ENCODE results near the gene NRCAM. TPM values are rescaled to one million over a fixed set of nuclear protein-coding genes. Genes with fewer than 3 reads are reported as not detected.
A peak's percentile ranks its signal among the peaks of the same experiment; 100 is the strongest.

The NRCAM gene
- total and polyA plus RNA-seq, 10 of the 15 experiments (the other 5 are each of a cell fraction or from before 2014, with no cell fraction given), result 0.30 to 2.0 (median 1.0) TPM

DNA sequence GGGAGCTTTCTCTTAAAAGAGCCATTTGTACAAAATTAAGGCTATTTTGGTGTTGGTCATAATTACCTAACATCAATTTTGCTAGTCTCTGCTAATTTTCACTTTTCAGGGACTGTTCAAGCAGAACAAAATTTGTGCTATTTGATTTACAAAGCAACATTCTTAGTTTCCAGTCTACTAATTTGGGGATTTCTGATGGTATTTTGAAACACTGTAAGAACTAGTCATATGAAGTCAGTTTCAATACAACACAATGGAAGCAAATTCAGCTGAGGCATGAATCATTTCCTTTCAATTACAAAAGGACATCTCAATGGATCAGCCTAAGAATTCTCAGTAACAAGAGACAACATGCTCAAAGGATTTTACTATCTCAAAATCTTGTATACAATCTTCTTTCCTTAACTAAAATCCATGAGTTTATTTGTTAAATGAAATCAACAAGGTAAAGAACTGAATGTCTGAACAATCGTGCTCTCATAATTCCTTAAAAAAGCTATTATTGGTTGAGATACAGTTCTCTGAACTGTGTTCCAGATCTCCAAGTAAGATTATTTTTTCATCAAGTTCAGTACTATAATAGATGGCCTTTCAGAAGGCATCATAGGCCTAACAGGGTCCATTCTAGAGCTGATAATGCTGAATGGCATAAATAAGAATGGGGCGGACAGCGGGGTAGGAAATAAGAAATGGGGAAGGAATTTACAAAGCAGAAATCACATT lies 144.6 kb downstream of the NRCAM start (continued):
- TF ChIP-seq USF2 (IDR thresholded peaks at IDR 0.05; ENCODE audit: borderline replicate concordance, low read depth, low read length), result no peak
- TF ChIP-seq SKIL (IDR thresholded peaks at IDR 0.05; ENCODE audit: low read depth, poor library complexity, severe bottlenecking), result peak; percentile 74
- peak; percentile 73 for TF ChIP-seq MEF2B (IDR thresholded peaks at IDR 0.05; ENCODE audit: partially characterized antibody, poor library complexity, severe bottlenecking)
- peak; percentile 73 for TF ChIP-seq JUNB (IDR thresholded peaks at IDR 0.05)
- peak; percentile 61 for TF ChIP-seq CUX1 (IDR thresholded peaks at IDR 0.05; ENCODE audit: insufficient replicate concordance, low read depth, low read length)
